AG08395 (cell line): ENCODE measurements around the gene HS3ST5.

Experiments used
- DNase-seq: peaks from one replicate; pipeline ENCODE4 v3.0.0; 2012; ENCODE audit warnings: mixed read lengths, low spot score

Gene HS3ST5

GRCh38 chr6:114342826-114343781 is at the start of gene HS3ST5:
Gene HS3ST5, minus strand, starts transcription at chr6:114343023. Its CDS starts 280,178 bp downstream, at chr6:114062845.
- peak; percentile 34 for DNase-seq

DNA sequence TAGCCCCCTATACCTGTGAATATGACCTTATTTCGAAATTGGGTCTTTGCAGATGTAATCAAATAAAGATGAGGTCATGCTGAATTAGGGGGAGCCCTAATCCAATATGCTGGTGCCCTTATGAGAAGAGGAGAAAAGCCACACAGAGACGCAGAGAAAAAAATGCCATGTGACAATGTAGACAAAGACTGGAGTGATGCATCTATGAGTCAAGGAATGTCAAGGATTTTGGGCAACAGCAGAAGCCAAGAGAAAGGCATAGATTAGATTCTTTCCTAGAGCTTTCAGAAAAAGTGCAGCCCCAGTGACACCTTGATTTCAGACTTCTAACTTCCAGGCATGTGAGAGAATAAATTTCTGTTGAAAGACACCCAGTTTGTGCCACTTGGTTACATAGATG is 47.4 kb upstream of the HS3ST5 start:
- DNase-seq, result no peak

DNA sequence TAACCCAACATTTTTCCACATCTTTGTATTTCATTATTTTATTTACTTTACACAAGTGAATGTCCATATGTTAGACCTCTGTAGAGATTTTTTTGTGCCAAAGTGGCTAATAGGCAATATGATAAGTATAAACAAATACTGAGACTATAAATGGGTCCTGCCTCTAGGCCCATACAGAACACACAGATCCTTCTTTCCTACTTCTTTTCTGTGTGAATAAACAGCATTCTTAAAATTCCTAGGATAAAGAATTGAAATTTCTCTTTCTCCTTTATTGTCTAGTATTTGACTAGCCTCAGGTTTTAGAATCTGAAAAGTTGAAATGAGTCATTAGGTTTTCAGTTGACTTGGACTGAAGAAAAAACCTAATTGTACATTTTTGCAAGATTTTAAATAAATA is 46.3 kb upstream of the HS3ST5 start:
- no peak for DNase-seq

- DNase-seq, result no peak
Observed at GRCh38 chr6:114382406-114382805, 39.6 kb upstream of the HS3ST5 start.

- no peak for DNase-seq
Observed at GRCh38 chr6:114377881-114378280, 35.1 kb upstream of the HS3ST5 start.

- no peak for DNase-seq
Observed at GRCh38 chr6:114376611-114377175, 33.9 kb upstream of the HS3ST5 start.

- DNase-seq, result no peak
Observed at GRCh38 chr6:114375541-114376192, 32.8 kb upstream of the HS3ST5 start.

DNA sequence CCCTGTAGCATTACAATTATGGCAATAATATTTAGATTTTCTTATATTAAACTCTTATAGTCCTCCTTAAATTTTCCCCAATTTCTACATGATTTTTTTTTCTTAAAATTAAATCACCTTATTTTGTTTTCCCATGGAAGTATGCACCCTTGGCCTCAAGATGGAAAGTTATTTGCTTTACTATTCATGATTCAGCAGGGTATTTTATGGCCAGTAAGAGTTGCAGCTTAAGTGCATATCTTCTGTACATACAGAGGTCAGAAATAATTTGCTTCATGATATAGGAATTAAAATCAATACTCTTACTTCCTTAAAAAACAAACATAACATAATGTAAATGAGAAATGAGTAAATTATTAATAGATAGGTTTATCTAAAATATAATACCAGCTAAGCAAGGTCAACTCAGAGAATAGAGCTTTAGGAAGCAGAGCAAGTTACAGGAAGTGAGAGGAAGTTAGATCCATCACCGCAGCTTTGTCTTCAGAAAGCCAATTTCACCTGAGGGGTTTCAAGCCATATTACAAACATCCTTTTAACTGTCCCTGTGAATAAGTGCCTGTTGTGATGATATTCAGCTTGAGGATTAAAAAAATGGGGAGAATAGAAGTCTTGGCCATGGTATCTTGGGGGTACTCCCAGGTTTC is 24.6 kb upstream of the HS3ST5 start:
- no peak for DNase-seq

GRCh38 chr6:114366899-114367298 is 24.1 kb upstream of the HS3ST5 start:
- DNase-seq, result no peak

GRCh38 chr6:114364301-114364700 is 21.5 kb upstream of the HS3ST5 start:
- DNase-seq, result no peak

DNA sequence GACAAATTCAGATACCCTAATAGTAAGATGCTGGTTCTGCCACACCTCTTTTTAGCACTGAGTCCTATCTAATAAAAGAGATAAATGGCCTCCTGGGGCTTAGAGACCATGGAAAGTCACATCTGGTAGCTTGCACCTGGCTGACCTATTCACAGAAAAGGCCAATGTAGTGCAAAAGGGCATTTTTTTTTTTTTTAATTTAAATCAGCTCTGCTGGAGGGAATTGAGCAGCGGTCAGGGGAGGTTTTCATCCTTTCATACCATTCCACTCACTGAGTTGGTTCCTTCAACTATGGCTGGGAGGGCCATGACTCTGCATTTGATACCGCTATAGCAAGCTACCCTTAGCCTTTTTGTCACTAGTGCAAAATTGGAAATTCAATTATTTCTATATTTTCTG is 20.1 kb upstream of the HS3ST5 start:
- DNase-seq, result no peak

DNA sequence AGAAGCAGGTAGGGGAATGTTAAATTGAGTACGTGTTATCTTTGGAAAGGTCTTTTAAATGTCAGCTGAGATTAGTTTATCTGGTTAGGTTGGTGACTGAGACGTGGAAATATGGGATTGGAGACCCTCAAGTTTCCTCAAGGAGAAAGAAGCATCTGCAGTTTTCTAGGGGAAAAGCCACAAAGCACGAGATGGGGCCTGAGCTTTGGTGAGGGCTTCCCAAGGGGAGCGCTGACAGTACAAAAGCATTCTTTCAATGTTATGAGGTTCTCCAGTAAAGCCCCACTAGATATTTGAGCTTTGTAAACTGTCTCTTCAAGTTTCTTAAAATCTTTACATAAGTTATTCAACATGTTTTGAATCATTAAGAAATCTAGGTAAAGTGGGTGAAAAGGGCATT is 19.6 kb upstream of the HS3ST5 start:
- no peak for DNase-seq

- no peak for DNase-seq
Observed at GRCh38 chr6:114361036-114361435, 18.2 kb upstream of the HS3ST5 start.

DNA sequence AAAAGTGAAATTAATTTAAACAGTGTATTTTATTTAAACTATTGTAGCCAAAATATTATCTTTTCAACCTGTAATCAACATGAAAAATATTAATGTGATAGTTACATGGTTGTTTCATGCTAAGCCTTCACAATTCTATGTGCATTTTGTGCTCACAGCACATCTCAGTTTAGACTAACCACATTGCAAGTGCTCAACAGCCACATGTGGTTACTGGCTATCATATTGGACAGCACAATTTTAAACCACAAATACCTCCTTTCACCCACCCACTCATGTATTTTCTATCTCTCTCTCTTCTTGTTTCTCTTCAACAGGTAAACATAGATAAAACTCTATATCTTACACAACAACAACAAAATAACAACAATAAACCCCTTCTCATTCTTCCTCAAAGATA is 12.5 kb upstream of the HS3ST5 start:
- DNase-seq, result no peak

DNA sequence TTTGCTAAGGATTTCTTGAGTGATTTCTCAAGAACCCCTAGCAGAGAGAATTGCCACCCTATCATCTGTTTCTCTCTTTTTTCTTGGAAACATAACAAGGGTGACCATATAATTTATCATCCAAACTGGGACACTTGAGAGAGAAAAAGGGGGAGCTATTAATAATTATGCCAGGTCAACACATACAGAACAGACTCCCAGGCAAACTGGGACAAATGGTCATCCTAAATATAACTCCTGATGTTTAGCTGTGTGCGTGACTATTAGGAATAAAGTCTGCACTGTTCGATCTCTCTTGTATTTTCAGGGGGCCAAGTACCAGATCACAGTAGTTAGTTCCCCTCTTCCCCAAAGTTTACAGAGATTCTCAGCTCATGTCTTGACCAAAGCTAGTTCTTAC is 11.7 kb upstream of the HS3ST5 start:
- DNase-seq, result no peak

DNA sequence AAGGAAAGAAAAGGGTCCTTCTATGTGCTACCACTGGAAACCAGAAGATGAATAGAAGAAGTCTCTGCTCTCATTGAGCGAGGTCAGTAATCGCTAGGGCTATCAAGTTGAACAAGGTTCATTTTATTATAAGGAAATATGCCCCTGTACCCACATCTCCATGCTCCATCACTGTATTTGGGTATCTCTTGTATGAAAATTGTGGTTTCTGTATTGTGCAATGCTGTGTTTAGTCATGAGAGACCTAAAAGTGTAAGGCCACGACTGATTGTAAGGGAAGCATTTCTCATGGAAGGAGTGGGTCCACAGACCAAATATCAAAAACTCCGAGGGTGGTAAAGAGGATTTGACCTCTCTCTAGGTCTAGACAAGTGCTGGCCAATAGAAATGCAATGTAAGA is 3.6 kb upstream of the HS3ST5 start:
- DNase-seq, result no peak

DNA sequence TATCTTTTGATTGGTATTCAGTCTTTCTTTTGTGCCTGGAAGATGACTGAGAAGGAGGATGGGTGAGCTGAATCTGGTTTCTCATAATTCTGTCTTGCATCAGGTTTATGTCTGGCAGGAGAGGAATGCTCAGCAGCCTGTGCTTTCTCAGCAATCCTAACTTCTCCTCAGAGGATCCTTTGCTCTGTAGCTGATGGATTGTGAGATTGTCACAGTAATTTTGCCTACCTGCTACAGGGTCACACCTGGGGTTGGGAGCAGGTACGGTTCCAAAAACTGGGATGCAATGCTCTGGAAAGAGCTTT is 2.1 kb upstream of the HS3ST5 start:
- DNase-seq, result no peak

DNA sequence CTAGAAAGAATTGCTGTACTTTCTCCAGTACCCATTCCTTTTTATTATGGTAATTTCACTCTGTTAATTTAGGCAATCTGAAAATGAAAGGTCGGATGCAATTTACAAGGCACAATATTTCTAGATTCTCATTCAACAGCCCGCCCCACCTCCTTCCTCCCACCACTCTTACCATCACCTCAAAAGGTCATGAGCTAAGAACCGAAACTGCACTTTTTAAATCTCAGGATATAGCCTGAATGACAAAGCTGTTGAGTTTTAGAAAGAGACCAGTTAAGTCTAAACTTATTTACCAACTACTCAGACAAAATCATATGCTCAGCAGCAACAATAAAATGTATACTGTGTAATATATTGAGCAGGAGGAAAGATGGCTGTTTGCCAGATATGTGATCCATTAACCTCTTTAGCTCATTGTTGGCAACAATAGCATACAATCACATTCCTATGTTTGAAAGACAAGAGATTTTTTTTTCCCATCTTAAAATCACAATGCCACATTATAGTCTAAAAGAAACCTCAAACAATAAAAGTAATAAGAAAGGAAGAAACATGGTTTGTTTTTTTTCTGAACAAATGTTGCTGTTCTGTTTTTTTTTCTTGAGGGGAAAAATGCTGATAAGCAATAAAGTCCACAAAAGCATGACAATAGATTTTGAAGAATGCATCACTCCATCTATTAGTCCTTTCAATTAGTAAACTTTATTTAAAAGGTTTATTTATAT is 1.6 kb upstream of the HS3ST5 start:
- DNase-seq, result no peak

DNA sequence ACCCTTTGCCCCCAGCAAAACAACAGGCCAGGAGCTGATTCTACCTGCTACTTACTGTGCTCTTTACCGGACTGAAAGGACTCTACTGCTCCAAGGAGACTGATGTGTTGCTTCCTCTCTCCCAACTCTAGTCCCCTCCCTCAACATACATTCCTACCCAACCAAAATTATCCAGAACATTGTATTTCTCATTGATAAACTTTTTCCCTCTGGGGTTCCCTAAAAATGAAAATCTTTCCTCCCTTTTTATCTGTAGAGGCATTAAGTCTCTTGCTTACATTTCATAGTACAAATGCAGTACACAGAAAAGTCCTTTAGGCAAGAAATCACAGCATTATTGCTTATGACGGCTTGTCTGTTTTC is 940 bp upstream of the HS3ST5 start:
- DNase-seq, result no peak

DNA sequence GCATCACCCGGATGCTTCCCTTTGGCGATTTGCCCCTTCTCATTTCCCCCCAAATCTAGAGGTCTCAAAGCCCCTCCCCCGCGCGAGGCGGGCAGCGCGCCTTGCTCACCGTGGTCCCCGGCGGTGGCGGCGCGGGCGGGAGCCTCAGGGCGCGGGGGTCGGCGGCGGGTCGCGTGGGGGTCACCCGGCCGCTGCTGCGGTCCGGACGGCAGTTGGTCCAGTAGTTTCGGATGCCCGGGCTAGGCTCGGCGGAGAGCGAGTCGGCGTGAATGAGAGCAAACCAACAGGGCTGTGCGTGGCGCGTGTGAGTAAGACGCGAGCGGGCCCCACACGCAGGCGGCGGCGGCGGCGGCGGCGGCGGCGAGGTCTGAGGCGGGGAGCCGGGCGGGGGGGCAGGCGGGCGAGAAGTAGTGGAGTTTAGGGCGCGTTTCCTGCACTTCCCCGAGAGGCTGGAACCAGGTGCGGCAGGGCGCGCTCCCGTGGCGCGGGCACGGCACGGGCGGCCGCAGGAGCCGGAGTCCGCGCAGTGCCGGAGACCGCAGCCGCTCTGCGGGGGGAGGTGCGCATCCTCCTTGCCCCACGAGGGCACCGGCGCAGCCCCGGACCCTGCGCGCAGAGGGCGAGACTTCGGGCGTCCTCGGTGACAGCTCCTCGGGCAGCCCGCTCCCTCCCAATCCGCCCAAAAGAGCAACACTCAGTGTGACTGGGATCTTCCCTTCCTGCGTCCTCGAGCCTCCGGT is 567 bp downstream of the HS3ST5 start:
- DNase-seq, result no peak

DNA sequence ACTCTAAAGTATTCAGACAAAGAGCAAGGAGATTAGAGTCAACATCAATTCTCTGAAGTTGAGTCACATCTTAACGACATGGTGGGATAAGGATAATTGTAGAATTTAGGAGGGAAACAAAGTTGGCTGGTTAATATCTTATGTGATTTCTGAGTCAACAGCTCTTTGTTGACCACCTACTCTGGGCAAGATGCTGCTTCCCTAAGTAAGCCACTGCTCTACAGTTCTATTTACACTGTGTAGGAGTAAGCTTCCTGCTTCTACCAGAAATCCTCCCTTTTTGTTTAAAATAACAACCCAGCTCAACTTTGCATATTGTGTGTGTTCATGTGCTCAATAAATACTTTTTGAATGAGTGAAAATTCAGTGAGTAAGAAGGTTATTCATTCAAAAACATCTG is 3.1 kb downstream of the HS3ST5 start:
- DNase-seq, result no peak

GRCh38 chr6:114334237-114334636 is 8.6 kb downstream of the HS3ST5 start:
- DNase-seq, result no peak
